WTC11 (cell line): ENCODE measurements around the gene ACOT4. TPM values are rescaled to one million over a fixed set of nuclear protein-coding genes. Genes with fewer than 3 reads are reported as not detected.

ENCODE experiments used
- ATAC-seq: fragments of 200-7000 bp; cut with Tn5 transposase; 2 replicates; pipeline ENCODE4 v1.10.0; 2021; ENCODE audit warnings: mild to moderate bottlenecking, moderate library complexity
- CTCF ChIA-PET: fragments of 300-600 bp; sonication (Branson Sonifier 250); formaldehyde crosslinking; loops from one replicate; lab custom pipeline; 2021; ENCODE audit warnings: antibody characterized with exemption; lab: Charles Lee
- POLR2A ChIA-PET: fragments of 350-600 bp; sonication (Branson Sonifier 250); formaldehyde crosslinking; loops from one replicate; lab custom pipeline; 2021; ENCODE audit warnings: antibody characterized with exemption; lab: Charles Lee
- DNase-seq: peaks from one replicate; pipeline ENCODE4 v3.0.0; 2021; ENCODE audit warnings: low spot score
- H3K27ac Mint-ChIP-seq: 2 replicates; pipeline ENCODE4 v1.8.0; 2021; ENCODE audit warnings: mixed read lengths
- H3K27me3 Mint-ChIP-seq: 2 replicates; pipeline ENCODE4 v1.8.0; 2021; ENCODE audit warnings: low read depth, mild to moderate bottlenecking, moderate library complexity, mixed read lengths
- H3K36me3 Mint-ChIP-seq: 2 replicates; pipeline ENCODE4 v1.8.0; 2021; ENCODE audit warnings: mixed read lengths
- H3K4me1 Mint-ChIP-seq: 2 replicates; pipeline ENCODE4 v1.8.0; 2022; ENCODE audit warnings: mixed read lengths
- H3K4me3 Mint-ChIP-seq: 2 replicates; pipeline ENCODE4 v1.8.0; 2021; ENCODE audit warnings: mild to moderate bottlenecking, moderate library complexity, mixed read lengths
- H3K9me3 Mint-ChIP-seq: 2 replicates; pipeline ENCODE4 v1.8.0; 2021; ENCODE audit warnings: mixed read lengths
- ATF3 ChIP-seq: sonication (generic); formaldehyde crosslinking; conservative IDR thresholded peaks from 2 replicates; pipeline ENCODE4 v1.8.1; 2022; ENCODE audit warnings: mild to moderate bottlenecking, missing genetic modification reagents
- E2F1 ChIP-seq: sonication (generic); formaldehyde crosslinking; IDR thresholded peaks from 2 replicates; pipeline ENCODE4 v1.8.0; 2022; ENCODE audit warnings: mild to moderate bottlenecking, missing genetic modification reagents
- IRF2 ChIP-seq: sonication (generic); formaldehyde crosslinking; IDR thresholded peaks from 2 replicates; pipeline ENCODE4 v1.8.0; 2022; ENCODE audit warnings: low read depth, missing genetic modification reagents, borderline replicate concordance
- NFATC4 ChIP-seq: fragments of 250-450 bp; sonication (Bioruptor Pico); IDR thresholded peaks from 2 replicates; pipeline ENCODE4 v1.9.0; 2021; ENCODE audit warnings: mild to moderate bottlenecking
- PRDM15 ChIP-seq: sonication (generic); formaldehyde crosslinking; IDR thresholded peaks from 2 replicates; pipeline ENCODE4 v1.8.0; 2022; ENCODE audit warnings: missing genetic modification reagents
- STAT6 ChIP-seq: sonication (generic); formaldehyde crosslinking; conservative IDR thresholded peaks from 2 replicates; pipeline ENCODE4 v1.8.1; 2023; ENCODE audit warnings: mild to moderate bottlenecking, low read depth, missing genetic modification reagents, moderate library complexity
- ZNF138 ChIP-seq: sonication (generic); formaldehyde crosslinking; conservative IDR thresholded peaks from 2 replicates; pipeline ENCODE4 v1.8.1; 2022; ENCODE audit warnings: mild to moderate bottlenecking, moderate library complexity, missing genetic modification reagents
- ZNF232 ChIP-seq: sonication (generic); formaldehyde crosslinking; IDR thresholded peaks from 2 replicates; pipeline ENCODE4 v1.8.0; 2022; ENCODE audit warnings: mild to moderate bottlenecking, missing genetic modification reagents
- total RNA-seq: library from RNA; stranded (reverse); gene quantifications from 3 replicates; pipeline ENCODE4 v1.2.3, GENCODE V29; 2021

Gene ACOT4
- total RNA-seq, 1 experiment from 2014 or later = 1.6 TPM

GRCh38 chr14:73625706-73626105, 34.0 kb downstream of the ACOT4 start:
- H3K36me3 Mint-ChIP-seq = peaks cover 5% of the 10 kb centered on the region
- ChIA-PET POLR2A (no interaction called here), CTCF (interaction anchor here (0.6 kb wide), 1 partner anchor 38 kb away, joined by 5 read pairs; no protein-coding TSS in a partner anchor)
- no peak for TF ChIP-seq E2F1 (CRISPR knock-in tag)
- TF ChIP-seq NFATC4 = no peak
- TF ChIP-seq PRDM15 (CRISPR knock-in tag) = no peak
- no peak for TF ChIP-seq ZNF232 (CRISPR knock-in tag)
- no peak for TF ChIP-seq STAT6 (CRISPR knock-in tag)
- H3K9me3 Mint-ChIP-seq = peaks cover 7% of the 10 kb centered on the region; the same call in 1 of the 2 replicates
- DNase-seq (no peak), ATAC-seq (no peak)
- no peaks in the 10 kb centered on the region; the same call in 1 of the 2 replicates for H3K27me3 Mint-ChIP-seq
- no peak overlapping the region for H3K4me3 Mint-ChIP-seq
- H3K4me1 Mint-ChIP-seq = 0 out of 2 replicates have a peak, but pooled peaks cover 6% of the 10 kb centered on the region
- no peak overlapping the region for H3K27ac Mint-ChIP-seq

- Mint-ChIP-seq H3K27me3 (no peaks in the 10 kb centered on the region; the same call in 1 of the 2 replicates), H3K4me3 (no peak overlapping the region), H3K27ac (no peak overlapping the region; the same call in 1 of the 2 replicates), H3K9me3 (peaks cover 7% of the 10 kb centered on the region; the same call in 1 of the 2 replicates)
- CTCF ChIA-PET = interaction anchor here (0.7 to 1.1 kb wide), 2 partner anchors 332 to 341 kb away, joined by 3 to 4 read pairs; no protein-coding TSS in a partner anchor
- no peak for TF ChIP-seq ZNF138 (CRISPR knock-in tag)
- TF ChIP-seq, all 79 proteins: peak for 0
- 0 out of 2 replicates have a peak, but pooled peaks cover 6% of the 10 kb centered on the region for H3K4me1 Mint-ChIP-seq
- DNase-seq (no peak), ATAC-seq (no peak)
- POLR2A ChIA-PET = no interaction called here
- peaks cover 5% of the 10 kb centered on the region for H3K36me3 Mint-ChIP-seq
These were observed 35.5 kb downstream of the ACOT4 start for GRCh38 chr14:73627151-73627558.

GRCh38 chr14:73630009-73630780, 38.5 kb downstream of the ACOT4 start:
- ChIA-PET CTCF (interaction anchor here (1.4 kb wide), 1 partner anchor 122 kb away, joined by 6 read pairs; no protein-coding TSS in a partner anchor), POLR2A (interaction anchor here (1.1 kb wide), 1 partner anchor 61 kb away, joined by 3 read pairs; the partner anchor contains the start of gene ACOT2)
- peaks cover 10% of the 10 kb centered on the region for H3K4me1 Mint-ChIP-seq
- ATAC-seq (no peak), DNase-seq (no peak)
- no peaks in the 10 kb centered on the region for H3K9me3 Mint-ChIP-seq
- H3K27me3 Mint-ChIP-seq = peaks cover 2% of the 10 kb centered on the region; the same call in 1 of the 2 replicates
- H3K4me3 Mint-ChIP-seq = no peak overlapping the region
- TF ChIP-seq IRF2 (CRISPR knock-in tag) (no peak), ATF3 (no peak)
- H3K27ac Mint-ChIP-seq = no peak overlapping the region; the same call in 1 of the 2 replicates
- no peaks in the 10 kb centered on the region for H3K36me3 Mint-ChIP-seq
